SK-N-SH (cell line): Measurements from ENCODE around the gene LPP. TPM values are rescaled to one million over a fixed set of nuclear protein-coding genes. Genes with fewer than 3 reads are reported as not detected.

Experiments used
- CTCF ChIA-PET: fragments of 300-600, 350-600 bp; formaldehyde crosslinking; extraction: SDS; loops from one replicate; lab custom pipeline; 2021; lab: Yijun Ruan, JAX
- POLR2A ChIA-PET: fragments of 350-600 bp; sonication (Branson Sonifier 250); formaldehyde crosslinking; extraction: SDS; loops from one replicate; lab custom pipeline; 2020; ENCODE audit warnings: antibody characterized with exemption, inconsistent platforms; lab: Yijun Ruan, JAX
- DNase-seq: peaks from one replicate; pipeline ENCODE4 v3.0.0; 2012
- H2AFZ ChIP-seq: fragments of 200-600 bp; sonication (generic); 2 replicates; pipeline ENCODE4 v1.8.1; 2016; ENCODE audit warnings: antibody characterized with exemption, mild to moderate bottlenecking, low read depth
- H3F3A ChIP-seq: fragments of 200-600 bp; sonication (generic); replicated peaks from 2 replicates; pipeline ENCODE3; 2016; ENCODE audit warnings: antibody characterized with exemption, mild to moderate bottlenecking; ENCODE audit not compliant: insufficient read depth
- H3K27ac ChIP-seq, 2 experiments: fragments of 200-500 bp in 1 of 2; fragments of 200-600 bp in 1 of 2; sonication (Bioruptor generic) in 1 of 2; sonication (generic), shearing (Covaris generic) in 1 of 2; 2 replicates each; pipeline versions ENCODE4 v1.5.1 to v1.6.1; 2014 to 2016; ENCODE audit warnings: low read depth in 2 of 2, inconsistent platforms in 1 of 2, low read length in 1 of 2, mild to moderate bottlenecking in 1 of 2, mixed read lengths in 1 of 2
- H3K27me3 ChIP-seq: fragments of 200-600 bp; sonication (generic), shearing (Covaris generic); 2 replicates; pipeline ENCODE4 v1.6.1; 2016; ENCODE audit warnings: mixed run types; ENCODE audit not compliant: insufficient read depth
- H3K36me3 ChIP-seq, 2 experiments: fragments of 200-500 bp in 1 of 2; fragments of 200-600 bp in 1 of 2; sonication (Bioruptor generic) in 1 of 2; sonication (generic) in 1 of 2; replicated peaks in 1 of 2; 2 replicates each; pipeline versions ENCODE3 to v1.5.1; 2014 to 2016; ENCODE audit warnings: low read length in 1 of 2, mild to moderate bottlenecking in 1 of 2; ENCODE audit not compliant: insufficient read depth in 2 of 2, control insufficient read depth in 1 of 2
- H3K4me1 ChIP-seq, 2 experiments: fragments of 200-500 bp in 1 of 2; fragments of 200-600 bp in 1 of 2; sonication (Bioruptor generic) in 1 of 2; sonication (generic), shearing (Covaris generic) in 1 of 2; 2 replicates each; pipeline versions ENCODE4 v1.5.1 to v1.6.1; 2014 to 2016; ENCODE audit warnings: low read depth in 1 of 2, low read length in 1 of 2, mixed run types in 1 of 2; ENCODE audit not compliant: insufficient read depth in 2 of 2, control insufficient read depth in 1 of 2
- H3K4me2 ChIP-seq: fragments of 200-600 bp; sonication (generic), shearing (Covaris generic); 2 replicates; pipeline ENCODE4 v1.6.1; 2017; ENCODE audit warnings: mixed run types
- H3K4me3 ChIP-seq, 2 experiments: fragments of 200-500 bp in 1 of 2; fragments of 200-600 bp in 1 of 2; sonication (Bioruptor generic) in 1 of 2; sonication (generic), shearing (Covaris generic) in 1 of 2; 2 replicates each; pipeline versions ENCODE4 v1.5.1 to v1.8.1; 2014 to 2016; ENCODE audit warnings: low read depth in 2 of 2, inconsistent platforms in 1 of 2, low read length in 1 of 2, mild to moderate bottlenecking in 1 of 2, mixed read lengths in 1 of 2, moderate library complexity in 1 of 2
- H3K79me2 ChIP-seq: fragments of 200-600 bp; sonication (generic); 2 replicates; pipeline ENCODE4 v1.8.1; 2017; ENCODE audit warnings: mild to moderate bottlenecking; ENCODE audit not compliant: insufficient read depth
- H3K9ac ChIP-seq: fragments of 200-600 bp; sonication (generic); 2 replicates; pipeline ENCODE4 v1.6.1; 2017; ENCODE audit warnings: mixed run types
- H3K9me2 ChIP-seq: fragments of 200-600 bp; sonication (generic); 2 replicates; pipeline ENCODE4 v1.6.1; 2017; ENCODE audit warnings: mixed run types
- H3K9me3 ChIP-seq: fragments of 200-600 bp; sonication (generic); 2 replicates; pipeline ENCODE4 v1.6.1; 2017; ENCODE audit warnings: mixed run types, mild to moderate bottlenecking, moderate library complexity
- H4K20me1 ChIP-seq: fragments of 200-600 bp; sonication (generic); 2 replicates; pipeline ENCODE4 v1.6.1; 2017; ENCODE audit warnings: mild to moderate bottlenecking, mixed run types; ENCODE audit not compliant: insufficient read depth
- CTCF ChIP-seq: fragments of 200-600 bp; sonication (generic); IDR thresholded peaks from 2 replicates; pipeline ENCODE4 v1.6.1; 2017; ENCODE audit warnings: antibody characterized with exemption, mild to moderate bottlenecking, moderate library complexity
- EP300 ChIP-seq, 2 experiments: IDR thresholded peaks; 2 replicates each; pipeline versions ENCODE4 v1.4.0 to v1.6.1; 2012; ENCODE audit warnings: borderline replicate concordance in 1 of 2, low read depth in 1 of 2, low read length in 1 of 2
- EZH2phosphoT487 ChIP-seq: fragments of 200-600 bp; sonication (generic); IDR thresholded peaks from 2 replicates; pipeline ENCODE4 v1.6.1; 2017; ENCODE audit warnings: low read depth, mixed run types, mild to moderate bottlenecking, antibody characterized with exemption, moderate library complexity, borderline replicate concordance
- FOSL2 ChIP-seq: IDR thresholded peaks from 2 replicates; pipeline ENCODE4 v1.4.0; 2012; ENCODE audit warnings: low read depth, mild to moderate bottlenecking, moderate library complexity, borderline replicate concordance
- FOXJ3 ChIP-seq: sonication (generic); formaldehyde crosslinking; IDR thresholded peaks from 2 replicates; pipeline ENCODE4 v1.5.1; 2020; ENCODE audit warnings: mild to moderate bottlenecking, missing genetic modification reagents
- GABPA ChIP-seq: IDR thresholded peaks from 2 replicates; pipeline ENCODE4 v1.4.0; 2012; ENCODE audit warnings: low read depth, mild to moderate bottlenecking
- JUND ChIP-seq: IDR thresholded peaks from 2 replicates; pipeline ENCODE4 v1.4.0; 2012
- RAD21 ChIP-seq: IDR thresholded peaks from 2 replicates; pipeline ENCODE4 v1.6.1; 2012; ENCODE audit warnings: mild to moderate bottlenecking, low read length
- RCOR1 ChIP-seq: fragments of 150-350 bp; IDR thresholded peaks from 2 replicates; pipeline ENCODE4 v1.6.1; 2017; ENCODE audit warnings: antibody characterized with exemption, low read length
- RFX5 ChIP-seq: IDR thresholded peaks from 2 replicates; pipeline ENCODE4 v1.6.1; 2012; ENCODE audit warnings: mild to moderate bottlenecking, improper control_type of control experiment, low read length
- RXRA ChIP-seq: IDR thresholded peaks from 2 replicates; pipeline ENCODE4 v1.4.0; 2012; ENCODE audit warnings: low read depth, mild to moderate bottlenecking, borderline replicate concordance
- SIN3A ChIP-seq: IDR thresholded peaks from 2 replicates; pipeline ENCODE4 v1.6.1; 2012; ENCODE audit warnings: low read depth, mild to moderate bottlenecking, low read length, moderate library complexity, borderline replicate concordance
- TAF1 ChIP-seq: IDR thresholded peaks from 2 replicates; pipeline ENCODE4 v1.6.1; 2012; ENCODE audit warnings: low read depth, mild to moderate bottlenecking, low read length, moderate library complexity, borderline replicate concordance
- TCF12 ChIP-seq: IDR thresholded peaks from 2 replicates; pipeline ENCODE4 v1.4.0; 2012
- WGBS: methylation state at CpG from one replicate; pipeline ENCODE4 v1.1.6; 2017; ENCODE audit warnings: low lambda C conversion rate; 5-methylcytosine and 5-hydroxymethylcytosine counted together
- polyA plus RNA-seq, 3 experiments: library from polyadenylated mRNA; depleted of rRNA; stranded (reverse); fragments of >200 nt; gene quantifications; 2 replicates each; pipeline ENCODE4 v1.2.3, GENCODE V29; 2012
- TF ChIP-seq, protein P1 (sequence below): fragments of 150-350 bp; IDR thresholded peaks from 2 replicates; pipeline ENCODE4 v1.6.1; 2016; ENCODE audit warnings: mild to moderate bottlenecking, low read depth, low read length
- TF ChIP-seq, protein P2 (sequence below): IDR thresholded peaks from 2 replicates; pipeline ENCODE4 v1.4.0; 2012; ENCODE audit warnings: low read depth
- TF ChIP-seq, protein P3 (sequence below): IDR thresholded peaks from 2 replicates; pipeline ENCODE4; 2012

The LPP gene
- polyA plus RNA-seq, 1 of the 3 experiments (the other 2 are of a cell fraction) = 6.6 TPM

GRCh38 chr3:188408831-188409230 lies 254.9 kb downstream of the LPP start:
- ChIA-PET CTCF (no interaction called here), POLR2A (no interaction called here)
- Histone ChIP-seq H3K4me3 (no peak overlapping the region), H3F3A (peaks cover 9% of the 10 kb centered on the region), H3K27me3 (no peaks in the 10 kb centered on the region), H3K27ac (no peak overlapping the region), H3K9me2 (no peaks in the 10 kb centered on the region), H2AFZ (no peak overlapping the region), H3K4me1 (no peaks in the 10 kb centered on the region), H3K36me3 (peaks cover 2 to 39% of the 10 kb centered on the region in 2 experiments), H4K20me1 (no peaks in the 10 kb centered on the region), H3K79me2 (peaks cover 46% of the 10 kb centered on the region; the same call in 1 of the 2 replicates), H3K9me3 (no peaks in the 10 kb centered on the region), H3K9ac (no peak overlapping the region), H3K4me2 (no peak overlapping the region)
- no peak for TF ChIP-seq RXRA
- TF ChIP-seq, protein P1, sequence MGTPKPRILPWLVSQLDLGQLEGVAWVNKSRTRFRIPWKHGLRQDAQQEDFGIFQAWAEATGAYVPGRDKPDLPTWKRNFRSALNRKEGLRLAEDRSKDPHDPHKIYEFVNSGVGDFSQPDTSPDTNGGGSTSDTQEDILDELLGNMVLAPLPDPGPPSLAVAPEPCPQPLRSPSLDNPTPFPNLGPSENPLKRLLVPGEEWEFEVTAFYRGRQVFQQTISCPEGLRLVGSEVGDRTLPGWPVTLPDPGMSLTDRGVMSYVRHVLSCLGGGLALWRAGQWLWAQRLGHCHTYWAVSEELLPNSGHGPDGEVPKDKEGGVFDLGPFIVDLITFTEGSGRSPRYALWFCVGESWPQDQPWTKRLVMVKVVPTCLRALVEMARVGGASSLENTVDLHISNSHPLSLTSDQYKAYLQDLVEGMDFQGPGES = no peak
- no peak for TF ChIP-seq JUND
- no peak for TF ChIP-seq RFX5
- TF ChIP-seq EP300 (IDR thresholded peaks at IDR 0.05; ENCODE audit: borderline replicate concordance in 1 of 2, low read depth in 1 of 2, low read length in 1 of 2) = no peak
- TF ChIP-seq, protein P2, sequence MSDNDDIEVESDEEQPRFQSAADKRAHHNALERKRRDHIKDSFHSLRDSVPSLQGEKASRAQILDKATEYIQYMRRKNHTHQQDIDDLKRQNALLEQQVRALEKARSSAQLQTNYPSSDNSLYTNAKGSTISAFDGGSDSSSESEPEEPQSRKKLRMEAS = no peak
- no peak for TF ChIP-seq TAF1
- TF ChIP-seq GABPA = no peak
- no peak for TF ChIP-seq RAD21
- TF ChIP-seq RCOR1 = no peak
- TF ChIP-seq EZH2phosphoT487 = no peak
- TF ChIP-seq CTCF = no peak
- TF ChIP-seq SIN3A = no peak
- TF ChIP-seq, protein P3, sequence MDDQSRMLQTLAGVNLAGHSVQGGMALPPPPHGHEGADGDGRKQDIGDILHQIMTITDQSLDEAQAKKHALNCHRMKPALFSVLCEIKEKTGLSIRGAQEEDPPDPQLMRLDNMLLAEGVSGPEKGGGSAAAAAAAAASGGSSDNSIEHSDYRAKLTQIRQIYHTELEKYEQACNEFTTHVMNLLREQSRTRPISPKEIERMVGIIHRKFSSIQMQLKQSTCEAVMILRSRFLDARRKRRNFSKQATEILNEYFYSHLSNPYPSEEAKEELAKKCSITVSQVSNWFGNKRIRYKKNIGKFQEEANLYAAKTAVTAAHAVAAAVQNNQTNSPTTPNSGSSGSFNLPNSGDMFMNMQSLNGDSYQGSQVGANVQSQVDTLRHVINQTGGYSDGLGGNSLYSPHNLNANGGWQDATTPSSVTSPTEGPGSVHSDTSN = no peak
- TF ChIP-seq FOSL2 = no peak
- TF ChIP-seq FOXJ3 (CRISPR knock-in tag) = no peak
- no peak for TF ChIP-seq TCF12
- 90% methylated on average over 3 of the region's 3 CpGs for WGBS
- no peak for DNase-seq
